CMK (cell line): ENCODE data around the gene MYO7B.

Experiments used
- DNase-seq: peaks from one replicate; pipeline ENCODE4 v3.0.0-alpha.2; 2010; ENCODE audit warnings: low read depth

The MYO7B gene

GRCh38 chr2:127638361-127639110, 103.1 kb downstream of the MYO7B start:
- DNase-seq = no peak

DNA sequence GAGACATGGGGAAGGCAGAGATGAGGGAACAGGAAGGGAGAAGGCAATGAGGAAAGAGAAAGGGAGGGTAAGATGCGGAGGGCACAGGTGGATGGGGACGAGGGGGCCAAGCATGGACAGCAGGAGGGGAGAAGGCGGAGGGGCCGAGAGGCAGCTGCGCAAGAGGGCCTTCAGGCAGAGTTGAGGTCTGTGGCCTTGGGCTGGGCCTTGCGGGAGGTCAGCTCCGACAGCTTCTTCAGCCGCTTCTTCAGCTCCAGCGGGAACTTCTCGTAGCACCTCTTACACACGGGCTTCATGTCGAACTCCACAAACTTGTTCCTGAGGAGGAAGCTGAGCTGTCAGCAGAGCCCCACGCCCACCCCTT, 103.6 kb downstream of the MYO7B start:
- DNase-seq = no peak

DNA sequence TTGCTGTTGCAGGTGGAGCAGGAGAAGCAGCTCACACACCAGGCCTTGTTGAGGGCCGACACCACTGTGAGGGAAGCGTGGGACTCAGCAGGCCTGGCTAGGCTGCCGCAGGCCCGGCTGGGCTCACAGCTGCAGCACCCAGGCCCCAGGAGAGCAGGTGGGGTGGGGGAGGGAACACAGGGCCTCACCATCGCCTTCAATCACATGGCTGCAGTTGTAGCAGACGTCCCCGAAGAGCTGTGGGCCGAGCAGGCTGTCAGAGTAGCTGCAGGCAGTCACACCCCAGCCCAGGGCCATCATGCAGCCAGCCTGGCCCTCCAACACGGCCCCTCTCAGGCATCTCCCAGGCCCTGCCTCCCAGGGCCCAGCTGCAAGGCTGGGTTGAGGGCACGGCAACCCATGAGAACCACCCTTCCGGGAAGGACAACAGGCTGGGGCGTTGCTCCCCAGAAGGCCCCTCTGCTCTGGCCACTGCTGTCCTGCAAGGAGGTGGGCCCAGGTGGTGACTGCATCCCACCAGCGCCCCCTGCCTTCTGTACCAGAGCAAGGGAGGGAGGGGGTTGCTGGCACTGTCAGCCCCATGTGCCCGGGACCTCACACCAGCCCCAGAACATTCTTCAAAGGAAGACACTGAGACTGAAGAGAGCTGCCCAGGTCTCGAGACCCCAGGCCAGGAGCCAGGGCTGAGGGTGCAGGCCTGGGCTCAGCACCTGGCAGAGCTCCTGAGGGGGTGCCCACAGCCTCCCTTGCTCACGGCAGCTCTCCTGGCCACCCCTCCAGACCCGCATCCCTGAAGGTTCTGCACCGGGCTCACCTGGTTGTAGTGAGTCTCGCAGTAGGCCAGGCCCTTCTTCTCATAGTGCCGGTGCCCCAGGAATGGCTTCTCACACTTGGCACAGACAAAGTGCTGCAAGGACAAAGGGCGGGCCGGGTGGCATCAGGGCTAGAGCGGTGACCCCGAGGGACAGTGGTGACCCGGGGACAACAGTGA, 104.9 kb downstream of the MYO7B start:
- no peak for DNase-seq

GRCh38 chr2:127641133-127641532, 105.7 kb downstream of the MYO7B start:
- no peak for DNase-seq

GRCh38 chr2:127641846-127642507, 106.5 kb downstream of the MYO7B start:
- no peak for DNase-seq

DNA sequence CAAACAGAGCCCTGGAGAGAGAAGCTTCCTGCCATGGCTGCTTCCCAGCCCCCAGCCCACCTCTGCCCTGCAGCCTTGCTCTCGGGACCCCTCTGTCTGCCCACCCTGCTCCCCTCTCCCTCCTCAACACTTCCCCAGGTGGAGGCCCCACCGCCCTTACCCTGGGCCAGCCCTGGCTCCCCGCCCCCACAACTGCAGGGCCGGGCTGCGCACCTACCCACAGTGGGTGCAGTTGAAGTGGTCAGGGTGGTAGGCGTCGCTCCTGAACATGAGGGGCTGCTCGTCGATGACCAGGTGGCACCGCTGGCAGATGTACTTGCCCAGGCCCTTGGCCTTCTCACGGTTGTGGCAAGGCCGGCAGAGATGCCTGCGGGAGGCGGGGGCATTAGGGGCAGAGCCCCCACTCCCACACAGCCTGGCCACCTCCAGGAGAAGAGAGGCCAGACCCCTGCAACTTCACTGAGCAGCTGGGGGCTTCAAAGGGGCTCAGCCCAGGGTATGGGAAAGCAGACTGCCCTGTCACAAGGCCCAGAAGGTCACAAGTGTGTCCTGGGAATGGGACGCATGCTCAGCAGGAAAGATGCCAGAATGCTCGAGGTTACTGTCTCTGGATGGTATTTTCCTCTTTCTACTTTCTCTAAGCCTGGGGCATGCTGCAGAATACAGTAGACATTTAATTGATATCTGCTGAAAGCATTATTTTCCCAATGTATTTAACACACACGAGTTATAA, 107.4 kb downstream of the MYO7B start:
- no peak for DNase-seq

GRCh38 chr2:127643439-127644065, 108.1 kb downstream of the MYO7B start:
- no peak for DNase-seq

DNA sequence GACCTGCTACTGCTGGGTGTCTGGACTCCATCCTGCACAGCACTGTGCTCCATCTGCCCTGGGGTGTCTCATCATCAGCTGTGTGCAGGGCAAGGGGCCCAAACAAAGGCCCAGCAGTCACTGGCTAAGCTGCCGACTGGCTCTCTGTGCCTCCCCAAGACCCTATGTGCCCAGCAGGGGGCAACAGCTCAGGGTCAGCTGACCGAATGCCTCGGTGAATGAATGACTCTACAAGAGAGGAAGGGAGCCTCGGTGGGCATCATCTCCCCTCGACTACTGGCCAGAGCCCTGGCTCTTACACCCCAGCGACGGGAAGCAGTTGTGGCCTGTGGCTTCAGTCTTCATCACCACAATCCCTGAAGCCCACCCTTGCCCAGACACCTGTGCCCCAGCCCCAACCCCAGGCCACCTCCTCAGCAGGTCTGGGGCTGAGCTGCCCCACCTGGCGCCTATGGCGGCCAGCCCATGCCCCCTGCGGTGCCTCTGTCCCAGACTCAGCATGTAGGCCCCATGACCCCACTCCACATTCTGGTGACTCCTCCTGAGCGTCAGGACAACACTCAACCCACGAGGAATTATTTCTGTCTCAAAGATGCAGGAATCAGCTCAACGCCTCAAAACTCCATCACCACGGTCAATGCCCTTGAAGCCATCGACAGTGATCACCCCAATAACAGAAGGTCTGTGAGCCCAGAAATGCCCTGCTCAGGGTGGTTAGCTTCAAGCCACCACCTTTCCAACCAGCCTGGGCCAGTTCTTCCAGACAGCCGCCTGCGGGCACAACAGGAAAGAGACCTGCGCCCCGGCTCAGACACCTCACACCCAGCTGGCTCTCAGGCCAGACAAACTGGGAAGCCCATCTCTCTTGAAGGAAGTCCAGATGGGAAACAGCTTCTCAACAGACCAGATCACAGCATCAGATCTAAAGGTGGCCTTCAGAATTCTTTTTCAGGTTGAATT, 108.9 kb downstream of the MYO7B start:
- no peak for DNase-seq

GRCh38 chr2:127645026-127645394, 109.5 kb downstream of the MYO7B start:
- DNase-seq = no peak

GRCh38 chr2:127645395-127646291, 110.2 kb downstream of the MYO7B start, which contains the start of gene GPR17:
GPR17 (plus strand) TSS chr2:127646153; CDS start chr2:127650736, 4,583 bp downstream.
- no peak for DNase-seq

- no peak for DNase-seq
These were observed 111.2 kb downstream of the MYO7B start for GRCh38 chr2:127646487-127647241.

DNA sequence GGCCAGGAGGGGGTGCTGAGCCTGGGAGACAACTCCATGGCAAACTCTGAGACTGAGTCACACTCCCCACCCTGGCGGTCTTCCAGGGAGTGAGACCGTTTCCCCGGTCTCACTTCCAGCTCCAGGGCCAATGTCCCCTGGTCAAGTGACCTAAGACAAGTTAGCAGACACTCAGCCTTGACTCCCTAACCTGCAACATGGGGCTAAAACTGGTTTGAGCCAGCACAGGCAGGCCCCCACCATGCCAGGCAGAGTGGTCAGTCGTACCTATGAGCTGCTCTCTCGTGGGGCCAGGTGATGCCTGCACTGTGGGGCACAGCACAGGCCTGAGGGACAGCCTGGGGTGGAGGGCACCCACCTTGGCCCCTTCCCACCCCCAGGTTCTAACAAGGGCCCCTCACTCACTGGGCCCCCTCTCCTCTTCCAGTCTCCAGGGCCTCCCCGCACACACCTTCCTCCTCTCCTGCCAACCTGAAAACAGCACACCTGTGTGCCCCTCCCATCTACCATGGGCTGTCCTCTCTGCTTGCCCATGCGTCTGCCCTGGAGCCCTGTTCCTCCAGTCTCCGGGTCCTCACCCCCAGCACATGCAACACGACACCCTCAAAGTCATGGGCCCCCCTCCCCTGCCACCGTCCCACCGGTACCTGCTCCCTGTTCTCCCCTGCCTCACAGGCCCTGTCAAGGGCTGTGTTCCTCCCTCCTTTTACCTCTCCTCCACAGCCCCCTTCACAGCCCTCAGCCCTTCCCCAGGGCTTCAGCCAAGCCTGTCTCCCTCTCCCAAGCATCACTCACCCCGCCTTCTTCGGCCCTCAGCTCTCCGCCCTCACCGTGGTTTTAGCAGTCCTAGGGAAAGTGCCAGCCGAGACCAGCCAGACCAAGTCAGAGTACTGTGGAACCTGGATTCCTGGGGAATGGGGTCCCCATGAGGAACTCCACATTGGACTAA, 112.0 kb downstream of the MYO7B start:
- no peak for DNase-seq

DNA sequence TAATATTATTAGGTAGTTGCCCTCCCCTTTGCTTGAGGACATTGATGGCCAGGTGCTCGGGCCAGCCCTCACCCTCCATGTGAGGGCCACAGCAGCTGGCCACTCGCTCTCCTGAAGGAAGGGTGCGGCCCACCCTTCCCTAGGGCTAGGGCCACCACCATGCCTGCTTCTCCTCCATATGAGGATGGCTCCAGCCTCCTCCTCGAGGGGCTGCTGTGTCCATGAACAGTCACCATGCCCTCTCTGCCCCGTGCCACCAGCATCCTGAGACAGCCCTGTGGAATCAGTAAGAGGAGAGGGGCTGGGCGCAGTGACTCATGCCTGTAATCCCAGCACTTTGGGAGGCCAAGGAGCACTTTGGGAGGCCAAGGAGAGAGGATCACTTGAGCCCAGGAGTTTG, 112.8 kb downstream of the MYO7B start:
- no peak for DNase-seq

GRCh38 chr2:127649100-127649611, 113.7 kb downstream of the MYO7B start:
- DNase-seq = no peak

DNA sequence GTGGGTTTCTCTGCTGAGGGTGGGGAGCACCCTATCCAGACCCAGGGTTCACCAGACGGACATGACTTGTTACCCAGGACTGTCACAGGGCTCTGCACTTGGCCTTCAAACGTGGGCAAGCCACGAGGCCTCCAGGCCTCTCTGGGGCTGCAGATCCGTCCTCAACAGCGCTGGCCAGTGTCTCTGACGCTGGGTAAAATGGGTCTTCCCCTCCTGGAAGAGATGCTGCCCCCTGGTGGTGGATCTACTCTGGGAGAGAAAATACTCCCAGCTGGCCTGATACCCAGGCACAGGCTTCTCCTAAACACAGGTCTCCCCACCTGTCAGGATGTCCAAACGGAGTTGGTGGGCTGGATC, 114.2 kb downstream of the MYO7B start:
- peak; percentile 57 for DNase-seq

GRCh38 chr2:127650041-127650784, 114.7 kb downstream of the MYO7B start:
- no peak for DNase-seq
